Measurements from ENCODE around the gene ZZZ3. TPM values are rescaled to one million over a fixed set of nuclear protein-coding genes. Genes with fewer than 3 reads are reported as not detected.

The ZZZ3 gene
- total RNA-seq, 1 experiment from 2014 or later = 39.8 TPM

Other genes starting within 250 kb of the ZZZ3 start
- 52.2 and 67.4 TPM in 2 replicates for gene USP33, start 77.2 kb upstream of the ZZZ3 start, total RNA-seq (2014; rRNA removed; shearing (Covaris generic))
- 2.5 and 5.8 TPM in 2 replicates for gene MIGA1, start 97.0 kb upstream of the ZZZ3 start, total RNA-seq (2014; rRNA removed; shearing (Covaris generic))
- gene NEXN, start 206.0 kb upstream of the ZZZ3 start, total RNA-seq (2014; rRNA removed; shearing (Covaris generic)) = 2.5 and 3.3 TPM in 2 replicates